ENCODE results near the gene JKAMP.

JKAMP gene

DNA sequence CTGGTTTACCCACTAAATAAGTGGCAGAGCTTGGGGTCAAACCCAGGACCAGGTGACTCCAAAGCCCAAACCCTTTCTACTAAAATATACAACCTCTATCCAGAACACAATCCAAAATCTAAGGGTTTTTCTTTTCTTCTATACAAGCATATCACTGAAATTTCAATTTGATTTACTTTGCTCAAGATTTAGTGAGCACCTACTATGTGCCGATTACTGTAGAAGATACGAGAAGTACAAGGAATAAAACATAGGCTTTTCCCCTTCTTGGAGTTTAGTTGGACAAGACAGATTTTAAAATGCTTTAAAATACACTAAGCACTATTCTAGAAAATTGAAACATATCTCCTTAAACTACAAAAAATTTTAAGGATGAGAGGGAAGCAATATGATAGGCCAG, 2.9 kb upstream of the JKAMP start:
- DNase-seq (ENCODE audit: low read depth), result no peak

GRCh38 chr14:59481871-59482540, 2.3 kb upstream of the JKAMP start:
- no peak for DNase-seq (ENCODE audit: low read depth)

GRCh38 chr14:59482541-59483331, 1.6 kb upstream of the JKAMP start:
- no peak for DNase-seq (ENCODE audit: low read depth)

GRCh38 chr14:59483363-59483762, 954 bp upstream of the JKAMP start:
- DNase-seq (ENCODE audit: low read depth), result no peak

DNA sequence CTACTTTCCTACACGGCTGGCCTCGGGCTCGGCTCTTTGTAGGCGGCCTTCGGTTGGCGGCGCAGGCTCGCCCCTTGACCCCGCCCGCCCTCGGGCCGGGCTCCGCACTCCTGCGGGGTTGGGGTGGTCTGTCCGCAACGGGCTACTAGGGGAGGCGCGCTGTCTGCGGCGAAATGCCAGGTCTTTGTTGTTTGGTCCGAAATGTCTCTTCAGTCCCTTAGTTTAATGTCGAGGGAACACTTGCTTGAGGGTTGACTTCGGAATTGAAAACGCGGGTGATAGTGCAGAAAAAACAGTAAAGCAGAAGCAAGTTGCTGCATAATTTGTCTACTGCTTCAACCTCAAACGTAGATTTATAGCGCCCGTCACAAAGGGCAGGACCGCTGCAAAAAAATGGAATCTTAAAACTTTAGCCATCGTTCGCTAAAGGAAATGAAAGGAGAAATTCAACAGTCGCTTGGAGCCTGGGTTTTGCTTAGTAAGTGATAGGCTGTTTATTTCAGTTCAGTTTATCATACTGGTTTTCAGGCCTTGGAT, 390 bp downstream of the JKAMP start:
- no peak for DNase-seq (ENCODE audit: low read depth)

- DNase-seq (ENCODE audit: low read depth), result no peak
Observed at GRCh38 chr14:59490756-59491155, 6.4 kb downstream of the JKAMP start.

GRCh38 chr14:59492384-59492783, 8.1 kb downstream of the JKAMP start:
- no peak for DNase-seq (ENCODE audit: low read depth)

DNA sequence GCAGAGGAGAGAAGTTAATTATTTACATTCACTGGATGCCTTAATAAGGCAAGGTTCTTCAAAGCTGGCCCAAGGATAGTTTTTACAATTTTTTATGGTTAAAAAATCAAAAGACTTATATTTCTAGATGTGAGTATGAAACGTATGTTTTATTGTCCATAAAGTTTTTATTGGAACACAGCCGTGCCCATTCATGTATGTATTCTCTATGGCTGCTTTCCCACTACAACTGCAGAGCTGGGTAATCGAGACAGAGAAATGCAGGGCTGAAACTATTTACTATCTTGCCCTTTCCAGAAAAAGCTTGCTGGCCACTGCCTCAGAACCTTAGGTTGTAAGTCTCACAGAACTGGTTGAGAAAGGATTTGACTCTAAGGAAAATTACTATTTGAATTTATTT, 16.4 kb downstream of the JKAMP start:
- DNase-seq (ENCODE audit: low read depth), result no peak

GRCh38 chr14:59503256-59503655, 18.9 kb downstream of the JKAMP start:
- no peak for DNase-seq (ENCODE audit: low read depth)

DNA sequence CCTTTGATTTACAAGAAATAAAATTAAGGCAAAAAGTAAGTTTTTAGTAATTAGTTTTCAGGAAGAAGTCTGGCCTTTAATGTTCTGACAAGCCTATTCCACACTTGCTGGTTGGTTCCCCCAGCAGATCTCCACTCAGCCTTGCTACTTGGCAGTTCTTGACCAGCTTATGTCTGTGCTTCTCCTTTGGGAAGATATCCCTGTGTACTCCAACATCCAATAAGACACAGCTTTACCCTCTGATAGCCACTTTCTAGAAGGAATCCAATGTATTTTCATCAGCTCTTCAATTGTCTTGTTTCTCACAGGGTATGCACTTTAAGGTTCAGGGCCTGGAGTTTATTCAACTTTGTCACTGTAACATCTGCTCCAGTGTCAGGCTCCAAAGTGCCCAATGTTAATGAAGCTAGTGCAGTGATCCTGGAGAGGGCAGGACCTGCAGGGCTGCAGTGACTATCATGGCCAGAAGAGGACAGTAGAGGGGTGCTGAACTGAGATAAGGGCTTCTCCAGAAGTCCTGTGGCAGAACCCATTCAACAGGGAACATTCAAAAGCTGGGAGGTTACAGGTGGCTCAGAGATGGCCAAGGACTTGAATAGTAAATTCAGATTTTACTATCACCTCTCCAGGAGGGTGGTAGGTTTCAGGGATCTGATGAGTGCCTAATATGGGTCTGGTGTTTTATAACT, 22.9 kb downstream of the JKAMP start:
- DNase-seq (ENCODE audit: low read depth), result peak; percentile 15

DNA sequence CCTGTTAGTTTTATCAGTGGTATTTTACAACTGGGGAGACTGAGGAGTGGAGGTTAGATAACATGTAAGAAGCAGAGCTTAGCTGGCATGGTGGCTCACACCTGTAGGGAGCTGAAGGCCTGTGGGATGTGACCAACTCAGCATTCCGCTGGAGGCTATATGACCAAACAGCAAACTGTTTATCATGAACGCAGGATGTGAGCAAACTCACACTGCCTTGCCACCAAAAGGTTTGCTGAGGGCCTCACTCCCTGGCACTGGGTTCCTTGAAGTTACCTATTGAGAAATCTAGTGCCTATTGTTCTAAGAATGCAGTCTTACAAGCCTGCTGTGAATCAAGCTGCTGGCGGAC, 23.4 kb downstream of the JKAMP start:
- DNase-seq (ENCODE audit: low read depth), result no peak

GRCh38 chr14:59509101-59509500, 24.8 kb downstream of the JKAMP start:
- no peak for DNase-seq (ENCODE audit: low read depth)

DNA sequence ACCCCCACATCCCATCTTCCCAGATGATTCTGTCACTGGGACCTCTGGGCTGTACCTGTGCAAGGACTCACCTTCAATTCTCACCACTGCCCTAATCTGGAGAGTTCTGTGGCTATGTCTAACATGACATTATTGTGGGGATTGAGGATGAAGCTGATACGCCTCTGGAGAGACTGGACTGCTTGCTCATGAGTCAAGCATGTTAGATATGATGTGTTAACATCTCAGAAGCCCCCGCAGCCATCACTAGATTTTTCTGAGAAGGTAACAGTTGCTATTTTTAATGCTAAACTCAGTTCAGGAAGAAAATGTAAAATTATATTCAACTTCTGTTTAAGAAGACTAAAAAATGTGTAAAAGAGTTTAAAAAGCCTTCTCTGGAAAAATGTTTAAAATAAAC, 25.7 kb downstream of the JKAMP start:
- DNase-seq (ENCODE audit: low read depth), result no peak

DNA sequence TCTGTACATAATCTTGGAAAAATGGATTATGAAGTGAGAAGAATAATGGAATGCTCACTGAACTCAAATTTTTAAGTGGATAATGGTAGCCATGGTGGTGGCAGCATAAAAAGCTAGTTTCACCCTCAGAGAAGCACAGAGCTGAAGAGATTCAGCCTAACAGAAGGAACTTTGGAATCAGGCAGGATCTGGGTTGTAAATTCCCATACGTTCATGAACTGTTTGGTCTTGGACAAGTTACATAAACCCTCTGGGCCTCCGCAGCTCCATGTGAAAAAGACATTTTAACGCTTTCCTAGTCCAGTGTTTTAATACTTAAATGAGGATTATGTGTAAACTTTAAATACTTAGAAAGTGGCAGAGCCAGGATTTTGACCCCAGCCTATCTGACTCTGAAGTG, 26.6 kb downstream of the JKAMP start:
- no peak for DNase-seq (ENCODE audit: low read depth)

- DNase-seq (ENCODE audit: low read depth), result no peak
Observed at GRCh38 chr14:59511916-59512575, 27.7 kb downstream of the JKAMP start.

DNA sequence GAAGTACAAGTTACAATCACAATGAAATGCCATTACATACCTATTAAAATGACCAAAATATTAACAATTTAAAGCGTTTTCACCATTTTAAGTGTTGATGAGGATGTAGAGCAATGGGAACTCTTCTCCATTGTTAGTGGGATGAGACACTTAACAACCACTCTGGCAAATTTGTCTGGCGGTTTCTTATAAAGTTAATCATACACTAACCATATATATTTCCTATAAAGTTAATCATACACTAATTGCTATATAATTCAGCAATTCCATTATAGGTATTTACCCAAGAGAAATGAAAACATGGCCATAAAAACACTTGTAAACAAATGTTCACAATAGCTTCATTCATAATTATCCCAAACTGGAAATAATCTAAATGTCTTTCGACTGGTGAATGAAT, 35.9 kb downstream of the JKAMP start:
- DNase-seq (ENCODE audit: low read depth), result no peak

- no peak for DNase-seq (ENCODE audit: low read depth)
Observed at GRCh38 chr14:59529189-59529588, 44.9 kb downstream of the JKAMP start.

DNA sequence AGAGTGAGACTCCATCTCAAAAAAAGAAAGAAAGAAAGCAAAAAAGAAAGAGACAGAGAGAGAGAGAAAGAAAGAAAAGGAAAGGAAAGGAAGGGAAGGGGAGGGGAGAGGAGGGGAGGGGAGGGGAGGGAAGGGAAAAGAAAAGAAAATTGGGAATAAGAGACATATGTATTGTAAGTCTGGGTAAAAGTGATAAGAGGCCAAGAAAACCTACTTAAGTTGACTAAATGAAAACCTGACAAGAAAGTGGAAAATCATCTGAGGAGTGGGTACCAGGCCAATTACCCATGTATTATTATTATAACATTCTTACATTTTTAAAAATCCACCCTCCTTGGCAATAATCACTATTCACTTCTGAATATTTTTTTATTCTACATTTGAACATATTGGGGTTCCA, 46.0 kb downstream of the JKAMP start:
- DNase-seq (ENCODE audit: low read depth), result no peak

DNA sequence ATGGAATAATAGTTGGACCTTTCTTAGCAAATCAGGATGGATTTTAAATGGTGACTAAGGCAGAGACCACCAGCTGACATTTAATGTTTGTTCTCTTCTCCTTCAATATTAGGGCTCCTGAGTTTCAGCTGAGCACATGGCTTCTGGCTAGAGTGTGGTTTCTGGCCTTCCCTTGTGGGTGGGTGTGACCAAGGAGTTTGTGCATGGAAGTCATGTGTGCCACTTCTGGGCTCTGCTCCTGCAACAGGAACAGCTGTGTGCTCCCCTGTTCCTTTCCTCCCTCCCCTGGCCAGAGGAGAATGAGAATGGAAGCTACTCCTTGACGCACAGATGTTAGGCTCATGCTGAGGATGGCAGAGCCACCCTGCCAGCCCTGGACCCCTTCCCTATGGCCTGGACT, 48.1 kb downstream of the JKAMP start:
- no peak for DNase-seq (ENCODE audit: low read depth)

DNA sequence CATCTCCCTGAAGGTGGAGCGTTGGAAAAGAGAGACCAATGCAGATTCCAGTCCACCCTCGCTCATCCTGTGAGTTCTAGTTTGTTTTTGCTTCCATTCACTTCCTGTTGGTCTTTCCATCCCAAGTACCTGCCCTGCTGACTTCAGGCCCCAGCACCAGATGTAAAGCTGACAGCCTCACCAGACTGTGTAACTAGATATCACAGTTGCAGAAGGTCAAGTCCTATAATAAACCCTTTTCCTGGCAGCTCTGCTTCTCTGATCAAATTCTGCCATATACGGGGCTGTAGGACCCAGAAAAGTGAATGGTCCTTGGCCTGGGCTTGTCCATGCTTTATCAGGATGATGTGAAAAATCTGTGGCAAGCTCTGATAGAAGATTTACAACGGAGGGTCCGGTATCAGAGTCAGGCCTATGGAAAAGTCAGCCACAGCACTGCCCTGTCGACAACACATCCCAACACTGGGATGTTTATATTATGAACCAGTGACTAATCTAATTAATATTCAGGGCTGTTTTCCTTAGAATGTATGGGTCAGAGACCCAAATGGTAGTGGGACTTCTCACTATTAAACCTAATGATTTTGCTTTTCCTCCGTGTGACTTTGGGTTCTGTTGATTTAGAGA, 50.2 kb downstream of the JKAMP start:
- DNase-seq (ENCODE audit: low read depth), result no peak

DNA sequence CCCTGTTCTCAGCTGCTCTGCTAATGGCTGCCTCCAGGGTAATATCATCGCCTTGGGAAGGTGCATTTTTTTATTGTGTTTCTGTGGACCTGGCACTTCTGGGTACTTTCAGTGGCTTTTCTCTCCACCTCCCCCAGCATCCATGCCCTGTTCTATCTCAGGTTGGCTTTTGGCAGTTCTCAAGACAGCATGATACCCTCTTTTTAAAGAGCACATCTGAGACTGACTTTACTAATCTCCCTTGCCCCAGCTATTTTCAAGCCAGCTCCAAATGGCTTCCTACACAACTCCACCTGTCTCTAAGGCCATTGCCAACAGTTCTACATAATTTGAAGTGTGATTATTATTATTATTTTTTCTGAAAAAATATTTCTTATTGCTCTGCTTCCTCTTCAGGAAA, 53.2 kb downstream of the JKAMP start:
- DNase-seq (ENCODE audit: low read depth), result no peak

DNA sequence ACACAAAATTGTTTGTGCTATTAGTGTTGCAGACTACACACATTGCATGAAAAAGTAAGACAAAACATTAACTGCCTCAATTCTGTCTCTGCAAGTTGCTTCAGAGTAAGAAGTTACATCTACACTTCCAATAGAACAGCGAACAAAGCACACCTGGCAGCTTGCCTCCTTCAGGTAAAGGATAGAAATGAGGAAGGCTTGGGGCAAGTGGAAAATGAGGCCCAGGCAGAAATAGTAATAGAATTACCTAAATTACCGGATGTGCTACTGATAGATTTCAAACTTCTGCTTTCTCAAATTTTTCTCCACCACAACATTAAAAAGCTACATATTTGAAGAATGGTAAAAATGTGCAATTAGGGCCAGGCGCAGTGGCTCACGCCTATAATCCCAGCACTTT, 54.6 kb downstream of the JKAMP start:
- no peak for DNase-seq (ENCODE audit: low read depth)

All from stimulated activated CD8-positive, alpha-beta memory T cell treated with anti-CD3 and anti-CD28 coated beads, Interleukin-7, amount 100 ng/mL, for 24 hours (primary cell).